Fibroblast of pulmonary artery (primary cell): ENCODE data around the gene CNN2.

ENCODE experiments used
- DNase-seq: peaks from one replicate; pipeline ENCODE4 v3.0.0-alpha.2; 2010; ENCODE audit warnings: low read depth
- H3K4me3 ChIP-seq: replicated peaks from 2 replicates; pipeline ENCODE4 v1.5.1; 2011; ENCODE audit warnings: low read depth, mild to moderate bottlenecking, control low read depth, low read length, moderate library complexity
- TF ChIP-seq, protein P1 (sequence below): IDR thresholded peaks from 2 replicates; pipeline ENCODE4 v1.5.1; 2011; ENCODE audit warnings: mild to moderate bottlenecking, control low read depth, low read length, inconsistent platforms; ENCODE audit errors: missing control alignments

CNN2 gene

DNA sequence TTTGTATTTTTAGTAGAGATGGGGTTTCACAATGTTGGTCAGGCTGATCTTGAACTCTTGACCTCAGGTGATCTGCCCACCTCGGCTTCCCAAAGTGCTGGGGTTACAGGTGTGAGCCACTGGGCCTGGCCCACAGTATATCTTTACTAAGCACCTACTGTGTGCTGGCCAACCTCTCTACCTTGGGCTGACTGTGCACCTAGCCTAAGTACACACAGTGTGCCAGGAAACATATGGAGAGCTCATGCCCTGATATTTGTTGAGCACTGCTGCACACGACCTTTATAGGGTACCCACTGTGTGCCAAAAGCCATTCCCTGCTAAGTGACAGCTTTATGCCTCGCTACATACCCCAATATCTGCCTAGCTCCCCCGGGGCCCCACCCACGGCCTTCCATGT, 34.3 kb downstream of the CNN2 start:
- no peak overlapping the region for H3K4me3 ChIP-seq
- TF ChIP-seq, protein P1, sequence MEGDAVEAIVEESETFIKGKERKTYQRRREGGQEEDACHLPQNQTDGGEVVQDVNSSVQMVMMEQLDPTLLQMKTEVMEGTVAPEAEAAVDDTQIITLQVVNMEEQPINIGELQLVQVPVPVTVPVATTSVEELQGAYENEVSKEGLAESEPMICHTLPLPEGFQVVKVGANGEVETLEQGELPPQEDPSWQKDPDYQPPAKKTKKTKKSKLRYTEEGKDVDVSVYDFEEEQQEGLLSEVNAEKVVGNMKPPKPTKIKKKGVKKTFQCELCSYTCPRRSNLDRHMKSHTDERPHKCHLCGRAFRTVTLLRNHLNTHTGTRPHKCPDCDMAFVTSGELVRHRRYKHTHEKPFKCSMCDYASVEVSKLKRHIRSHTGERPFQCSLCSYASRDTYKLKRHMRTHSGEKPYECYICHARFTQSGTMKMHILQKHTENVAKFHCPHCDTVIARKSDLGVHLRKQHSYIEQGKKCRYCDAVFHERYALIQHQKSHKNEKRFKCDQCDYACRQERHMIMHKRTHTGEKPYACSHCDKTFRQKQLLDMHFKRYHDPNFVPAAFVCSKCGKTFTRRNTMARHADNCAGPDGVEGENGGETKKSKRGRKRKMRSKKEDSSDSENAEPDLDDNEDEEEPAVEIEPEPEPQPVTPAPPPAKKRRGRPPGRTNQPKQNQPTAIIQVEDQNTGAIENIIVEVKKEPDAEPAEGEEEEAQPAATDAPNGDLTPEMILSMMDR, result no peak
- DNase-seq, result no peak

DNA sequence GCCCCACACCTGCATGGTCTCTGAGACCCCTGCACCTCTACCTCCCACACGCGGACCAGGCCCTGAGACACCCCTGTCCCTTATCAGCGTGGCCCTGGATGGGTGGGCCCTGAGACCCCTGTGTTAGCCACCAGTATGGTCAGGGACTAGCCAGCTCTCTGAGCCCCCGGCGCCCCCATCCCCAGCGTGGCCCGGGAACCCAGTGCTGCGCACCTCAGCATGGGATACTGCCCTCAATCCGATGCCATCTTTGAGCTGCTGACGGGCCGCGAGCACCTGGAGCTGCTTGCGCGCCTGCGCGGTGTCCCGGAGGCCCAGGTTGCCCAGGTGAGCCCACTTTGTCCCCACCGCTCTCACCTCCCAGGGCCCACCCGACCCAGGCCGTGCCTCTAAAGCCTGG, 35.6 kb downstream of the CNN2 start:
- TF ChIP-seq, protein P1, result no peak
- H3K4me3 ChIP-seq, result no peak overlapping the region
- no peak for DNase-seq

DNA sequence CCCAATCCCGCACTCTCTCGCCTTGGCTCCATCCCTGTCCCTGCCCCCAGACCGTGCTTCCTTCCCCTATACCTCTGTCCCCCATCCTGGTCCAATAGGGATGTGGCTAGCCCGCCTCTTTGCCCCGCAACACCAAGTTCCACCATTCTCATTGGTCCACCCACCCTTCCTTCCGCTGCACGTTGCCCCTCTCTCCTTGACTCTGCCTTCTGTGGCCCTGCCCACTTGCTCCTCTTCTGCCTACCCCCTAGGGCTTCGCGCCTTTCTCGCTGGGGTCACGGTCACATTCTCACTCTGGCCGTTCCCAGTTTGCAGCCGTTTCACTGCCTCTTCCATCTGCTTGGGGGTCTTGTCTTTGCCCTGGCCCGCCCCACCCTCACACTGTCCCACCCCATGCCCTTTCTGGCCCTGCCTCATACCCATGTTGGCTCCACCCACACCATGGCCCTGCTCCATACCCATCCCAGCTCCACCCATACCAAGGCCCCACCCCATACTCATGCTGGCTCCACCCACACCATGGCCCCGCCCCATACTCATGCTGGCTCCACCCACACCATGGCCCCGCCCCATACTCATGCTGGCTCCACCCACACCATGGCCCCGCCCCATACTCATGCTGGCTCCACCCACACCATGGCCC, 36.1 kb downstream of the CNN2 start:
- H3K4me3 ChIP-seq, result no peak overlapping the region
- TF ChIP-seq, protein P1, result no peak
- DNase-seq, result no peak

DNA sequence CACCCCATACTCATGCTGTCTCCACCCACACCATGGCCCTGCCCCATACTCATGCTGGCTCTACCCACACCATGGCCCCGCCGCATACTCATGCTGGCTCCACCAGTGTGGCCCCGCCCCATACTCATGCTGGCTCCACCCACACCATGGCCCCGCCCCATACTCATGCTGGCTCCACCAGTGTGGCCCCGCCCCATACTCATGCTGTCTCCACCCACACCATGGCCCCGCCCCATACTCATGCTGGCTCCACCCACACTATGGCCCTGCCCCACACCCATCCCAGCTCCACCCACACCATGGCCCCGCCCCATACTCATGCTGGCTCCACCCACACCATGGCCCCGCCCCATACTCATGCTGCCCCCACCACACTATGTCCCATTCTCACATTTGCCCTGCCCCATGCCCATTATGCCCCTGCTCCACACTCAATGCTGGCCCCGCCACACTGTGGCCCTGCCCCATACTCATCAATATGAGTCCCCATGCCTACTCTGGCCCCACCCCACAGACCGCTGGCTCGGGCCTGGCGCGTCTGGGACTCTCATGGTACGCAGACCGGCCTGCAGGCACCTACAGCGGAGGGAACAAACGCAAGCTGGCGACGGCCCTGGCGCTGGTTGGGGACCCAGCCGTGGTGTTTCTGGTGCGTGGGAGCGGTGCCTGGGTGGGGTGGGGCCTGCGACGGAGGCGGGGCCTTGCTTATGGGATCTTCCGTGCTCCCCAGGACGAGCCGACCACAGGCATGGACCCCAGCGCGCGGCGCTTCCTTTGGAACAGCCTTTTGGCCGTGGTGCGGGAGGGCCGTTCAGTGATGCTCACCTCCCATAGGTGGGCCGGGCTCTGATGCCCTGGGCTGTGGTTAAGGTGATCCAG, 36.9 kb downstream of the CNN2 start:
- no peak for DNase-seq
- H3K4me3 ChIP-seq, result no peak overlapping the region
- TF ChIP-seq, protein P1, result no peak

DNA sequence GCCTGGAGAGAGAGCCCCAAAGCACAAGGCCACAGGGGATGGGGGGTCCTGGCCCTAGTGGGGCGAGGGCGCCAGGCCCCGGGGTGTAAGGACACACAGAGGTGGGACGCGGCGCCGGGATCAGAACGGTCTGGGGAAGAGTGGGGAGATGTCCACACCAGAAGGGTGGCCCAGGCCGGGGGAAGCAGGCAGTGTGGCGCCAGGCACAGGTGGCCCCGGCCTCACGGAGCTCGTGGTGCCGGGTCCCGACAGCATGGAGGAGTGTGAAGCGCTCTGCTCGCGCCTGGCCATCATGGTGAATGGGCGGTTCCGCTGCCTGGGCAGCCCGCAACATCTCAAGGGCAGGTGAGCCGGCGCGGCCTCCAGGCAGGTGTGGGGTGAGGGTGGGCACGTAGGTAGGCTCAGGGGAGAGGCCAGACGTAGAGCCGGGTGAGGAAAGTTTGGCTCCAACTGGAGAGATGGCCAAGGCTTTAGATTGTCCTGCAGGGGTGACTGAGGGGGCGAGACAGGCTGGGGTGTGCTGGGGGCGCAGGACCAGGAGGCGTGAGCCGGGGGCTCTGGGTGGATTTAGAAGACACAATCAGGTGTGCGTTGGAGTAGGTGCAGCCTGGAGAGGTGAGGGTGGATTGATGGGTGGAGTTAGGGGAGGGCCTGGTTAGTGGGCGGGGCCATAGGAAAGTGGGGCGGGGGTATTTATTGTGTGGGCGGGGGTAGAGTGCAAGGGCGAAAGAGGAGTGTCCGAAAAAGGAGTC, 37.7 kb downstream of the CNN2 start:
- TF ChIP-seq, protein P1, result no peak
- DNase-seq, result no peak
- H3K4me3 ChIP-seq, result no peak overlapping the region

DNA sequence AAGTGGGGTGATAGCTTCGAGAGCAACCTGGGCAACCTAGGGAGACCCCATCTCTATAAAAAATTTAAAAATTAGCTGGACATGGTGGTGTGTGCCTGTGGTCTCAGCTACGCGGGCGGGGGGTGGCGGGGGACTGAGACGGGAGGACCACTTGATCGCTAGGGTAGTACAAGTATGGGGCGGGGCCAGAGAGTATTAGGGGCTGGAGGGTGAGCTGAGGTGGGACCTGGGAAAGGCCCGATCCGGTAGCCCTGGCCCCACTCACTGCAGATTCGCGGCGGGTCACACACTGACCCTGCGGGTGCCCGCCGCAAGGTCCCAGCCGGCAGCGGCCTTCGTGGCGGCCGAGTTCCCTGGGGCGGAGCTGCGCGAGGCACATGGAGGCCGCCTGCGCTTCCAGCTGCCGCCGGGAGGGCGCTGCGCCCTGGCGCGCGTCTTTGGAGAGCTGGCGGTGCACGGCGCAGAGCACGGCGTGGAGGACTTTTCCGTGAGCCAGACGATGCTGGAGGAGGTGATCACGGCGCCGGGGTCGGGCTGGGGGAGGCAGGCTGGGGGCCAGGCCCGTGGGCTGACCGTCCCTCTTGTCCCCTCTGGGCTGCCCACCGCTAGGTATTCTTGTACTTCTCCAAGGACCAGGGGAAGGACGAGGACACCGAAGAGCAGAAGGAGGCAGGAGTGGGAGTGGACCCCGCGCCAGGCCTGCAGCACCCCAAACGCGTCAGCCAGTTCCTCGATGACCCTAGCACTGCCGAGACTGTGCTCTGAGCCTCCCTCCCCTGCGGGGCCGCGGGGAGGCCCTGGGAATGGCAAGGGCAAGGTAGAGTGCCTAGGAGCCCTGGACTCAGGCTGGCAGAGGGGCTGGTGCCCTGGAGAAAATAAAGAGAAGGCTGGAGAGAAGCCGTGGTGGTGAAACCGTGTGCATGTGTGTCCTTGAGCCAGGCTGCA, 38.5 kb downstream of the CNN2 start:
- TF ChIP-seq, protein P1, result peak; percentile 52
- DNase-seq, result peak; percentile 72
- H3K4me3 ChIP-seq, result no peak overlapping the region
